Measurements from ENCODE around the gene OLFM1. TPM values are rescaled to one million over a fixed set of nuclear protein-coding genes. Genes with fewer than 3 reads are reported as not detected.

Gene OLFM1
- total RNA-seq, 4 donors from 2014 or later, result 13.5 to 32.8 (median 25.6) TPM

- peaks cover 0 to 34% of the 10 kb centered on the region in 2 donors for H3K36me3 ChIP-seq
- no peak for ATAC-seq
- TF ChIP-seq CTCF (IDR thresholded peaks at IDR 0.05) (no peak), POLR2A (IDR thresholded peaks at IDR 0.05) (no peak), POLR2AphosphoS5 (IDR thresholded peaks at IDR 0.05) (no peak), EP300 (IDR thresholded peaks at IDR 0.05) (no peak)
- 70 to 81% methylated on average over 3 to 10 of the region's 12 CpGs for WGBS, 2 donors (ENCODE audit: low coverage in 1 of 2)
- no peak overlapping the region for H3K4me3 ChIP-seq
- no peak overlapping the region for H3K27ac ChIP-seq
- peaks cover 0 to 48% (median 12%) of the 10 kb centered on the region in 3 donors for H3K4me1 ChIP-seq
- peaks cover 46% of the 10 kb centered on the region for H3K27me3 ChIP-seq
- no peaks in the 10 kb centered on the region for H3K9me3 ChIP-seq
Observed at GRCh38 chr9:135104761-135105160, 17.3 kb downstream of the OLFM1 start.

- Histone ChIP-seq H3K4me1 (peaks cover 0 to 48% (median 12%) of the 10 kb centered on the region in 3 donors), H3K4me3 (no peak overlapping the region), H3K27me3 (peaks cover 51% of the 10 kb centered on the region), H3K9me3 (no peaks in the 10 kb centered on the region), H3K27ac (no peak overlapping the region), H3K36me3 (peaks cover 0 to 31% of the 10 kb centered on the region in 2 donors)
- no peak for TF ChIP-seq POLR2AphosphoS5 (IDR thresholded peaks at IDR 0.05)
- no peak for TF ChIP-seq POLR2A (IDR thresholded peaks at IDR 0.05)
- no peak for TF ChIP-seq EP300 (IDR thresholded peaks at IDR 0.05)
- TF ChIP-seq CTCF (IDR thresholded peaks at IDR 0.05), result no peak
- 96% methylated on average over 8 of the region's 31 CpGs; no CpG with 5 or more reads in 1 of the 2 donors for WGBS, 2 donors (ENCODE audit: low coverage in 1 of 2)
- ATAC-seq, result no peak
Observed at GRCh38 chr9:135105211-135105745, 17.8 kb downstream of the OLFM1 start.

- H3K27me3 ChIP-seq, result peaks cover 58% of the 10 kb centered on the region
- WGBS, 2 donors (ENCODE audit: low coverage in 1 of 2), result 20% methylated on average over 1 of the region's 21 CpGs; no CpG with 5 or more reads in 1 of the 2 donors
- H3K9me3 ChIP-seq, result no peaks in the 10 kb centered on the region
- ATAC-seq, result peak; percentile 6
- H3K4me1 ChIP-seq, result peaks cover 0 to 48% (median 12%) of the 10 kb centered on the region in 3 donors
- peaks cover 0 to 30% of the 10 kb centered on the region in 2 donors for H3K36me3 ChIP-seq
- no peak for TF ChIP-seq POLR2A (IDR thresholded peaks at IDR 0.05)
- H3K4me3 ChIP-seq, result no peak overlapping the region
- no peak overlapping the region for H3K27ac ChIP-seq
Observed at GRCh38 chr9:135105938-135106491, 18.5 kb downstream of the OLFM1 start.

- Histone ChIP-seq H3K9me3 (no peaks in the 10 kb centered on the region), H3K36me3 (peaks cover 0 to 27% of the 10 kb centered on the region in 2 donors), H3K27ac (no peak overlapping the region), H3K27me3 (peaks cover 65% of the 10 kb centered on the region), H3K4me1 (peaks cover 0 to 47% (median 12%) of the 10 kb centered on the region in 3 donors), H3K4me3 (no peak overlapping the region)
- ATAC-seq, result no peak
- WGBS, 2 donors (ENCODE audit: low coverage in 1 of 2), result 58 to 60% methylated on average over 1 to 4 of the region's 29 CpGs
- TF ChIP-seq POLR2A (IDR thresholded peaks at IDR 0.05) (no peak), EP300 (IDR thresholded peaks at IDR 0.05) (no peak), POLR2AphosphoS5 (IDR thresholded peaks at IDR 0.05) (no peak), CTCF (IDR thresholded peaks at IDR 0.05) (no peak)
Observed at GRCh38 chr9:135106551-135107270, 19.2 kb downstream of the OLFM1 start.

GRCh38 chr9:135107581-135108235 lies 20.2 kb downstream of the OLFM1 start:
- Histone ChIP-seq H3K9me3 (no peaks in the 10 kb centered on the region), H3K27me3 (peaks cover 67% of the 10 kb centered on the region), H3K27ac (no peak overlapping the region), H3K36me3 (peaks cover 0 to 27% of the 10 kb centered on the region in 2 donors), H3K4me3 (no peak overlapping the region), H3K4me1 (peaks cover 0 to 37% (median 8%) of the 10 kb centered on the region in 3 donors)
- TF ChIP-seq CTCF (IDR thresholded peaks at IDR 0.05) (no peak), POLR2A (IDR thresholded peaks at IDR 0.05) (no peak), POLR2AphosphoS5 (IDR thresholded peaks at IDR 0.05) (no peak), EP300 (IDR thresholded peaks at IDR 0.05) (no peak)
- ATAC-seq, result no peak
- 40 to 60% methylated on average over 4 to 5 of the region's 10 CpGs for WGBS, 2 donors (ENCODE audit: low coverage in 1 of 2)
